PC-9 (cell line): ENCODE measurements around the gene CENPM. TPM values are rescaled to one million over a fixed set of nuclear protein-coding genes. Genes with fewer than 3 reads are reported as not detected.

Source experiments
- BruUV-seq: library from RNA; stranded (reverse); fragments of 400-500 nt; replicated peaks from 2 replicates; lab custom pipeline; 2021; lab: Mats Ljungman, UMichigan
- CTCF ChIA-PET: fragments of 300-600 bp; sonication (Branson Sonifier 250); formaldehyde crosslinking; loops from one replicate; lab custom pipeline; 2022; ENCODE audit warnings: antibody characterized with exemption; lab: Charles Lee
- POLR2A ChIA-PET: fragments of 300-600 bp; sonication (Branson Sonifier 250); formaldehyde crosslinking; loops from one replicate; lab custom pipeline; 2022; ENCODE audit warnings: antibody characterized with exemption; ENCODE audit not compliant: unreplicated experiment; lab: Charles Lee
- DNase-seq, 2 experiments: peaks; one replicate each; pipeline versions ENCODE4 v3.0.0 to v3.0.0-alpha.2; 2015 to 2022; ENCODE audit warnings: mixed read lengths in 1 of 2
- H2AFZ ChIP-seq: fragments of 200-600 bp; sonication (generic); 2 replicates; pipeline ENCODE4 v1.8.1; 2017; ENCODE audit warnings: antibody characterized with exemption
- H3F3A ChIP-seq: fragments of 200-600 bp; sonication (generic); 2 replicates; pipeline ENCODE4 v1.8.1; 2017; ENCODE audit warnings: antibody characterized with exemption, mild to moderate bottlenecking, low read depth; ENCODE audit not compliant: insufficient read depth
- H3K27ac ChIP-seq: fragments of 200-600 bp; sonication (generic); 2 replicates; pipeline ENCODE4 v1.6.1; 2016; ENCODE audit warnings: mixed run types
- H3K27me3 ChIP-seq: fragments of 200-600 bp; sonication (generic); 2 replicates; pipeline ENCODE4 v1.6.1; 2016; ENCODE audit warnings: low read depth, mixed run types; ENCODE audit not compliant: insufficient read depth
- H3K36me3 ChIP-seq: fragments of 200-600 bp; sonication (generic); 2 replicates; pipeline ENCODE4 v1.6.1; 2016; ENCODE audit warnings: low read depth, mixed run types
- H3K4me1 ChIP-seq: fragments of 200-600 bp; sonication (generic); replicated peaks from 2 replicates; pipeline ENCODE4 v1.6.1; 2016; ENCODE audit warnings: mixed run types; ENCODE audit not compliant: insufficient read depth
- H3K4me2 ChIP-seq: fragments of 200-600 bp; sonication (generic); 2 replicates; pipeline ENCODE4 v1.6.1; 2017; ENCODE audit warnings: mixed run types
- H3K4me3 ChIP-seq: fragments of 200-600 bp; sonication (generic); 2 replicates; pipeline ENCODE4 v1.6.1; 2016; ENCODE audit warnings: mixed run types
- H3K79me2 ChIP-seq: fragments of 200-600 bp; sonication (generic); 2 replicates; pipeline ENCODE4 v1.6.1; 2017; ENCODE audit warnings: low read depth, mixed run types
- H3K9me2 ChIP-seq: fragments of 200-600 bp; sonication (generic); 2 replicates; pipeline ENCODE4 v1.8.1; 2017; ENCODE audit warnings: mild to moderate bottlenecking; ENCODE audit not compliant: insufficient read depth
- H3K9me3 ChIP-seq: fragments of 200-600 bp; sonication (generic); 2 replicates; pipeline ENCODE4 v1.8.1; 2016; ENCODE audit warnings: low read depth; ENCODE audit not compliant: insufficient read depth
- H4K20me1 ChIP-seq: fragments of 200-600 bp; sonication (generic); 2 replicates; pipeline ENCODE4 v1.8.1; 2017; ENCODE audit not compliant: insufficient read depth
- CTCF ChIP-seq: fragments of 200-600 bp; sonication (generic); conservative IDR thresholded peaks from 2 replicates; pipeline ENCODE4 v1.6.1; 2017; ENCODE audit warnings: mixed run types, antibody characterized with exemption, mild to moderate bottlenecking, moderate library complexity
- EZH2 ChIP-seq: fragments of 200-600 bp; sonication (generic); IDR thresholded peaks from 2 replicates; pipeline ENCODE4 v1.8.0; 2017; ENCODE audit warnings: antibody characterized with exemption, low read depth
- intact Hi-C: fragments of 100-400 bp; cut with micrococcal nuclease; formaldehyde crosslinking; loops from one replicate; pipeline ENCODE4 v1.10.0; 2022; ENCODE audit not compliant: unreplicated experiment
- total RNA-seq: library from RNA; stranded (reverse); gene quantifications from 2 replicates; pipeline ENCODE4 v1.2.3, GENCODE V29; 2021

CENPM gene
- total RNA-seq, 1 experiment from 2014 or later = 42.0 TPM

GRCh38 chr22:41935509-41935908 lies 11.4 kb downstream of the CENPM start:
- H3K27ac ChIP-seq = no peak overlapping the region
- no peaks in the 10 kb centered on the region for H3K4me1 ChIP-seq
- no peaks in the 10 kb centered on the region for H3K9me2 ChIP-seq
- intact Hi-C loops = no loop called here
- peaks cover 14% of the 10 kb centered on the region for H3F3A ChIP-seq
- ChIA-PET CTCF (no interaction called here), POLR2A (interaction anchor here (0.6 kb wide), 1 partner anchor 160 kb away, joined by 3 read pairs; no protein-coding TSS in a partner anchor)
- H3K4me2 ChIP-seq = no peak overlapping the region
- peaks cover 4% of the 10 kb centered on the region; the same call in 1 of the 2 replicates for H3K79me2 ChIP-seq
- no peaks in the 10 kb centered on the region for H3K27me3 ChIP-seq
- H3K36me3 ChIP-seq = 0 out of 2 replicates have a peak, but pooled peaks cover 4% of the 10 kb centered on the region
- H4K20me1 ChIP-seq = 0 out of 2 replicates have a peak, but pooled peaks cover 6% of the 10 kb centered on the region
- TF ChIP-seq CTCF = no peak
- no peak for TF ChIP-seq EZH2
- no peak for DNase-seq
- H3K4me3 ChIP-seq = no peak overlapping the region
- no TSS peak for BruUV-seq
- no peaks in the 10 kb centered on the region for H3K9me3 ChIP-seq
- H2AFZ ChIP-seq = no peak overlapping the region

- Histone ChIP-seq H3K27me3 (no peaks in the 10 kb centered on the region), H3F3A (peaks cover 8% of the 10 kb centered on the region), H3K79me2 (peaks cover 4% of the 10 kb centered on the region; the same call in 1 of the 2 replicates), H3K9me2 (no peaks in the 10 kb centered on the region), H3K27ac (no peak overlapping the region), H3K4me2 (no peak overlapping the region), H3K9me3 (no peaks in the 10 kb centered on the region), H3K36me3 (0 out of 2 replicates have a peak, but pooled peaks cover 4% of the 10 kb centered on the region), H3K4me3 (no peak overlapping the region), H4K20me1 (0 out of 2 replicates have a peak, but pooled peaks cover 1% of the 10 kb centered on the region), H3K4me1 (no peaks in the 10 kb centered on the region), H2AFZ (no peak overlapping the region)
- TF ChIP-seq EZH2 (no peak), CTCF (no peak)
- CTCF ChIA-PET = no interaction called here
- POLR2A ChIA-PET = interaction anchor here (0.6 kb wide), 1 partner anchor 159 kb away, joined by 3 read pairs; no protein-coding TSS in a partner anchor
- BruUV-seq = no TSS peak
- intact Hi-C loops = no loop called here
- DNase-seq = no peak
Measured at GRCh38 chr22:41935015-41935351, 12.0 kb downstream of the CENPM start.

- Histone ChIP-seq H3K4me1 (no peaks in the 10 kb centered on the region), H3K4me2 (no peak overlapping the region), H3K9me3 (no peaks in the 10 kb centered on the region), H3K4me3 (no peak overlapping the region), H3K79me2 (peaks cover 3% of the 10 kb centered on the region; the same call in 1 of the 2 replicates), H2AFZ (no peak overlapping the region), H4K20me1 (no peaks in the 10 kb centered on the region), H3K27ac (no peak overlapping the region), H3K9me2 (no peaks in the 10 kb centered on the region), H3K36me3 (0 out of 2 replicates have a peak, but pooled peaks cover 4% of the 10 kb centered on the region), H3F3A (0 out of 2 replicates have a peak, but pooled peaks cover 6% of the 10 kb centered on the region), H3K27me3 (no peaks in the 10 kb centered on the region)
- intact Hi-C loops = no loop called here
- ChIA-PET CTCF (no interaction called here), POLR2A (no interaction called here)
- TF ChIP-seq EZH2 (no peak), CTCF (no peak)
- no peak for DNase-seq
- no TSS peak for BruUV-seq
Measured at GRCh38 chr22:41934284-41935014, 12.5 kb downstream of the CENPM start.
